NB4 (cell line): ENCODE data around the gene FTO.

Experiments used
- CTCF ChIP-seq: IDR thresholded peaks from one replicate; pipeline ENCODE4 v1.5.1; 2012; ENCODE audit warnings: low read depth, low read length
- POLR2A ChIP-seq: IDR thresholded peaks from 2 replicates; pipeline ENCODE4 v1.6.1; 2011; ENCODE audit warnings: mild to moderate bottlenecking; ENCODE audit not compliant: insufficient read length; ENCODE audit errors: extremely low read depth

GRCh38 chr16:54140788-54141136 is 436.8 kb downstream of the FTO start:
- TF ChIP-seq CTCF, result no peak
- TF ChIP-seq POLR2A, result no peak
